GM18508 (cell line): ENCODE measurements around the gene AFF4.

ENCODE experiments used
- ATAC-seq: cut with Tn5 transposase; IDR thresholded peaks from one replicate; pipeline ENCODE4 v1.9.1; 2021; ENCODE audit warnings: moderate number of reproducible peaks; ENCODE audit not compliant: insufficient read depth, unreplicated experiment

AFF4 gene

DNA sequence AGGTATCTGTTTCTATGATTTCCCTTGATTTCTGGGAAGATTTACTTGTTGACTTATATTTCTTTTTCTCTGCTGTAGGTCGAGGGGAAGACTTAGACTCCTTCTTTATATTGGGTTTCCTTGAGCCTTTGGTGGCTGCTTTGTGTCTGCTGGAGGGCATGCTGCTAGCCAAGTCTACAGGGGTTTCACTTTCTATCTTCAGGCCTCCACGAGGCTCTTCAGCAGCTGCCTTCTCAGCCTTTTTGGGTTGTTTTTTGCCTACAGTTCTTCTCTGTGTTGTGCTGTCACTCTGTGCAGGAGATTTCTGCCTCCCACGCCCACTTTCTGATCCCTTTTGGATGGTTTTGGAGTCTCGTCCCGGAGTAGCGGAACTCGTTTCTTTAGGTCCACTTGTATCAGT lies 66.7 kb downstream of the AFF4 start:
- ATAC-seq: no peak

DNA sequence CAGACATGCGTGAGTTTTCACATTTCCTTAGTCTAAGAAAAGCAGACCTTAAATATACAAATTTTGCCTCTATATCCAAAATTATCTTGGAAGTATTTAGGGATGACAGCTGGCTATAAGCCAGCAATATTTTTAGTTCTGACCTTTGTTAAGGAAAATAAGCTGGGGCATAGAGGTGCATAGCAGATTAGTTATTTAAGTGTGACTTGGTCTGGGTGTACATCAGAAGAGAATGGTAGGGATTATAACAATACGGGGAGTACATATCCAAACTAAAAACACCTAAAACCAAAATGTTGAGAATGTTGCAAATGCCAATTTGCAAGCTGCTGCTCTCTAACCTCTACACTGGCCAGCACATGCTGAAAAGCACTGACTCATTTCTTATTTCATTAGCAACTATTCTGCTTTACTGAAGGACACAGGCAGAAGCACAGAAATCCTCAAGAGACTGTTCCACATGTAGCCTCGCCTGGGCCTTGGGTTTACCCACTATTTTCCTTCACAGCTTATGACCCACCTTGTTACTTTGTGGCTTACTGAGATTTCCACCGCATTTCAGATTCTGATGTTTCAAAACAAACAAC lies 67.6 kb downstream of the AFF4 start:
- ATAC-seq: no peak

DNA sequence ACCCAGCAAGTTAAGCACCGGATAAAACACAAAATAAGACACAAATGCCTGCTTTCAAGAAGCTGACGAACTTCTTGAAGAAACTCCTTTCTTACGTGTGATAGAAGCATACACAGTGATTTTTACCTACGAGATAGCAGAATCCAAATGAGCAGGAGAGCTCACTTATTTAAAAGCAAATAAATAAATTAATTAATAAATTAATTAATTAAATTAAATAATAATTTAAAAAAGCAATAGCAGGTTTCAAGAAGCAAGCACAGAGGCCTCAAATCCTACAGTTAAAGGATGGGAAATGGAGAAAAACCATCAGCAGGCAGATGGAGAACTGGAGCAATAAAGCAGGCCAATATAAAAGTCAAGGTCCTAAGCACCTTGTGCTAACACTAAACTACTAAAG lies 72.6 kb downstream of the AFF4 start:
- no peak for ATAC-seq

DNA sequence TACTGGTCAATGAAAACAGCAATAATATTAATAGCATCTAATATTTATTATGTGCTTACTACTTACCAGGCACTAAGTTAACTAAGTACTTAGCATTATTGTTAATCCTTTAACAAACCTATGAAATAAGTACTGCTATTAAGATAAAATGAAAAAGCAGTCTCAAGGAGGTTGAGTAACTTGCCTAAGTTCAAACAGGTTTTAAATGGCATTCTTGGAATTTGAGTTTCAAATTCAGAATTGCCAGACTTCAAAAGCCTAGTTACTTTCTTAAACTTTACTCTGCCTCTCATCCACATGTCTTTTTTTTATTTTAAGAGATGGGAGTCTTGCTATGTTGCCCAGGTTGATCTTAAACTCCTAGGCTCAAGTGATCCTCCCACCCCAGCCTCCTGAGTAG lies 73.9 kb downstream of the AFF4 start:
- ATAC-seq: no peak

DNA sequence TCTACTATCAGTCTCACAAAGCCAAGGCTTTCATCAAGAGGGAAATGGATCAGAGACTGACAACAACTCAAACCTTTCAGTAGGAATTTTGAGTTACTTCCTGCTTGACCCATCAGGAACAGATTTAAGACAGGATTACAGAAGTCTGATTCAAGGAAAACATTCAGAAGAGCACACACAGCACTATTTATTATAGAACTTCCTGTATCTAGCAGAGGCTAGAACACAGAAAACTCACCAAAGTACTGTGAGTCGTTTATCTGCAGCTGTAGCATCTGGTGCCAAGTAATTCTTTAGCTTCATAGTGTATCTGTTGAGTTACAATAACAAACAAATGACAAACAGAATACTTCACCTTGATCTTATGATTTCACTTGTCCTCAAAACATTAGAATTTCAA lies 76.2 kb downstream of the AFF4 start:
- no peak for ATAC-seq

DNA sequence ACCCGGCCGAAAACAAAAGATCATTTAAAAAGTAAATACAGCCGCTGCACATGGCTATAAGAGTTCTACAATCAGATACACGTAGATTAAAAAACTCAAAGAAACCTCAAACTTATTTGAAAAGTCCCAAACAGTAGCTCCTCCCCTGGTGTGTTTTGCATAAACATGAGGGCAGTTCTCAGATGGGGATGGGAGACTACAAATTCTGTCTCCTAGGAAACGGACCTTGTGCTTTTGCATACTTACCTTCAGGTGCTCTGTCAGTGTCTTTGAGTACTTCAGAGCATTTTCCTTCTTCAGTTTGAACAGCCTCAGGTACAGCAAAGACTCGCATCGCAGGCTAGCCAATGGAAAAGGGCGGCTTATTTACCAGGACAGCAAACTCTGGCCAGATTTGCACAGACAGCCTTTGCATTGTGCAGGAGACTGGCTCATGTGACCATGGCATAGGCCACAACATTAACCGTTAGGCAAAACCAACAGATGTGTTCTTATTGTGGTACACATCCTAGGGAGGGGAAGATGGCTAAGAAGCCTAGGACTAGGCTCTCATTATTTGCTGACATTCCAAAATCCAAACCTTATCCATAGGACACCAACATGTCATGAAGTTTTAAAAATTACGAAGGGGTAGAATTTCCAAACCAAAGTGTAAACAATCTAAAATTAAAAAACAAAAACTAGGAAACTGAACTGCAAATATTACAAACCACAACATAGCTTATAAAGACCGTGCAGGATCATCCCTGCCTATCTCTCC lies 77.2 kb downstream of the AFF4 start:
- ATAC-seq: no peak

DNA sequence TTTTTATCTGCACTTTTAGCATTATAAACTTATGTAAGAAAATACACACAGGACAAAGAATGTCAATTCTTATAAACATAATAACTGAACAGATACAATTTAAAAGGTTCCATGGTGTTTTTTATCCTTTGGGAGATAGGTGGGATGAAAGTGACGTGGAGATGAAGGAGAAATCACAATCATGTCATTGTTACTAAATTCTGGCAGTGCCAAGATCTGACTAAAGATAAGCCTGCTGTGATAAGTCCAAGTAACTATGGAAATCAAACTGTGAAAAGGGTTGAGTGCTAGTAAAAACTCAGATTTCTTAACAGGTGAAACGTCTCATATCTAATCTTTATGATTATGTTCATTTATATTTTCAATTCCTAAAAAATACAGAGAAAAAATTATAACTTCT lies 78.9 kb downstream of the AFF4 start:
- no peak for ATAC-seq

DNA sequence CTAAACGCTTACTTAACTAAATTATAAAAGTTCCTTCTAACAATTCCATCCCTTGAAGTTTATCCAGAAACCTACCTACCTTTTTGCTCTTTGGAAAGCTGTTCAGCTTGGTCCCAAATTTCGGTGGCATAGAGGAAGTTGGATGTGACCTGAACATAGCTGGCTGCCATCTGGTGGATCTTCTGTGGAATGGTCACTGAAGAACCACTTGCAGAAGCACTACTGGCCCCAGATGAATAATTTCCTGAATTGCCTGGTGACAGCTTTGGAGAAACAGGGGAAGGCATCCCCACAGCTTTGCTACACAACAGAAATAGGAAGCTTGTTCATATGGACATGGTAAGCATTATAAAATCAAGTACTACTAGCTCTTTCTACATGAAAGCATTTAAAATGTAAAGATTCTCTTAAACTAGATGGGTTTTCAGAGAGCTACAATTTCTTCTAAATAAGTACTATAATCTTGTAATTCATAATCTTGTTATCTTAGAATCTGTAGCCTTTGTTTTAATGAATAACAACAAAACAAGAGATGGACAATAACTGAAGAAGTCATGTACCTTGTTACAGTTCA lies 80.1 kb downstream of the AFF4 start:
- ATAC-seq: no peak

DNA sequence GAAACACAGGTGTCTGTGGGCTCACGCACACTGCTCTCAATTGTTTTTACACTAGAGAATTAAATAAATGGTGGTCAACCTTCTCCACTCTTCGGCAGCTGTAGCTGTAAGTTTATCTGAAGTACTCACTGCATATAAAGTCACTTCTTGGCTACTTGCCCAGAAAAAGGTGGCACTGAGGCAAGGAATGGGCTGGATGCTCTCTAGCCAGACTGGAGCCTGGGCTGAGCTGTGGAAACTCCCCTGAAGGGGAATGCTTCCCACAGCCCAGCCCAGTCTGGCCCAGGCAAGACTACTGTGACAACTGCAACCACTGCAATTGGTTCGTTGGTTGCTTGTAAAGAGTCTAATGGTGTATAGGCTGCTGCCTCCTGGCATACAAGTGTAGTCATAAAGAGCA lies 85.5 kb downstream of the AFF4 start:
- no peak for ATAC-seq

DNA sequence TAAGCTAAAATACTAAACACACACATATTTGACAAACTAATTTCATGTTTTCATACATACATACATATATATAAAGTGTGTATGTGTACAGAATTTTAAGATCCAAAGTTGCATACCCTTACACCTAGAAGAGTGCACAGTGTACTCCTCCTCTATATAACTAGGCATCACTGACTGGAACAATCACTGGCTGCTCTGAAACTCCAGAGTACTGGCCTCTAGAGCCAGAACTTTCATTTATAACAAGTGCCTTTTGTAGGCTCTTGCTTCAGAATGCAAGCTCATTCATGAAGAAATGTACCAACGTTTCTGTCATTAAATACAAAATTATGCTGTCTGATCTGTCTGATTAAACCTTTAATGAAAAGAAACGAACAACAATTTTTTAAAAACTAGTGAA lies 86.0 kb downstream of the AFF4 start:
- ATAC-seq: no peak

DNA sequence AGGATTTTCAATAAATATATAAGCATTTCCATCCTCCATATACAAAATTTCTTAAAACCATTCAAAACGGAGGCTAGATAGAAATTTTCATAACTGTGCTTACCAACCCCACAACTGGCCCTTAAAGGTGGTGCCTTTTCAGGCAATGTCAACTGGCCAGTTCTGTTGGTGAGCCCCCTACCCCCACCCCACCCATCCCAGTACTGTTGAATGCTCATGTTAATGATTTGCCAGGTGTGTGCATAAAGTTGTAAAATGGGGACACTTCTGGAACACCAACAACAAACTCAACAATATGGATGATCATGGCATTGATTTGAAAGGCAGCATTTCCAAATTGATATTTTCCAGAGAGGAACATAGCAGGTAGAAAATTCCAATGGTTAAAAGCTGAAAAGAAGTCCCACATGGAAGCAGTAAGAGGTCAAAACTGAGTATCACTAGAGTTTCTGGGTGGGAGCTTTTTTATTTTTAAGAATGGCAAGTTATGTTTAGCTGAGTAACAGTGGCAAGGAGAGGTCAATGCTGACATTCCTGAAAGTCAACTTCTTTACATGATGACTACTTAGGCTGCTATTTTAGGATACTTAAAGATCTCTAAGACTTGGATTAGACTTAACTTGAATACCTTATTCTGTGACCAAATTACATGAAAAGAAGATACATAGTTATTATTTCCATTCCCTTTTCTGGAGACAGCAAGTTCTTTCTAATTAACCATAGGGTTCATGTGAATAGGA lies 87.2 kb downstream of the AFF4 start:
- no peak for ATAC-seq

DNA sequence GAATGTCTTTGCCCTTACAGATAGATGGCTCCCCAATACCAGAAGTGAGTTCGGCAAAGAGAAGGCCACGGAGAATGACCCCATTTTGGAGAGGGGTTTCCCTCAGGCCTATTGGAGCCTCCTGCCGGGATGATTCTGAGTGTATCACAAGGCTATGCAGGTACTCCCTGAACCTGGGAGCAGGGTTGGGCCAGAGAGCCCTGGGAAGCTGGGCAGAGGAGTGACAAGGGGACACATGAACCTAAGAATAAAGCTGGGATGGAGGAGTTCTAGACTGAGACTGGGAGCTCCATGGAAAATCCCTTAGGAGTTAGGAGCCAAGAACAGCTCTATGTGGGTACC lies 89.5 kb downstream of the AFF4 start:
- ATAC-seq: no peak

DNA sequence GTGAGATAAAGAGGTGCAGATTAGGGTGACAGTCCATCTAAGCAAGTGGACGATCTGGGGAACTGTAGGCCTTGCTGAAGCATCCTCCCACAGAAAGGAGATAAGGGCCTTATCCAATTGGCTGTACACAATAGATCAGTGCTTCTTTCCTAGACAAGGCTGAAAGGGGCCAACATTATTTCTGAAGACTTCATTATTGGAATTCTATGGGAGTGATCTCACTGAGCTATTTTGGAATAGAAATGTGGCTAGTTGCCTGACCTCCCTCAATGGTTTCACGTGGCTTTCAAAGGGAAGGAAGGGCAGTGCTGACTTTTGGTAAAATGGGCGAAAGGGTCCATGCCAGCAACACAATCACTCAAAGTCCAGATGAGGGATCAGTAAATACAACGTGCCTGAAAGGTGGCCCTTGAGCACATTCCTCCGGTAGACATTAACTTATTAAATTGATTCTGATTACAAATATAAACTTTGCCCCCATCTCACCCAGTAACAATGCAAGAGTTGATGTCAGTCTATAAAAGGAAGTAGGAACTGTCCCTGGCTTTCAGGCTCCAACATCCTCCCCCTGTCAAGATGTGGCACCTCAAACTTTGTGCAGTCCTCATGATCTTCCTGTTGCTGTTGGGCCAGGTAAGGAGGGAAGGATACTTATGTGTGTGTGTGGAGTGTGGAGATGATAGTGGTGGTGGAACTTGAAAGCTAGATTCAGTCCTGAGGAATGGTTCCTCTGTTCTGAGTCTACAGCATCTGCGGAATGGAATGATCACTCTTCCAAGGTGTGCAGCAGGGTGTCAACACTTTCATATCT lies 90.1 kb downstream of the AFF4 start, which contains the start of gene LEAP2:
Gene LEAP2 (plus strand): TSS at position 550 of the 811 bp plus-strand sequence. CDS start 27 bp downstream, at position 577.
- no peak for ATAC-seq

DNA sequence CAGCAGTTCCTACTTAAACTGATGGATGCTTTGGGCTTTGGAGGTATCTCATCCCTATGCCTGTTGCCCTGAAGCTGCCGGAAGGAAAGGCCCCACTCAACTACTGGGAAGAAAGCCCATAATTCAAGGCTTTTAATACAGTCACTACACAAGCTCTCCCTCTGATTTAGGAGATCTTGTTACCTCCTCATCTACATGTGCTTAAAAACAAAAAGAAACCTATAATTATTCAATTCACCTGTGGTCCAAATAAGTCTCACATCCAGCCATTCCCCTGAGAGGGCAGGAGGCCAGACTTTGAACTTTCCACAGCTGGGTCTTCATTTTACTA lies 90.7 kb downstream of the AFF4 start:
- ATAC-seq: no peak

DNA sequence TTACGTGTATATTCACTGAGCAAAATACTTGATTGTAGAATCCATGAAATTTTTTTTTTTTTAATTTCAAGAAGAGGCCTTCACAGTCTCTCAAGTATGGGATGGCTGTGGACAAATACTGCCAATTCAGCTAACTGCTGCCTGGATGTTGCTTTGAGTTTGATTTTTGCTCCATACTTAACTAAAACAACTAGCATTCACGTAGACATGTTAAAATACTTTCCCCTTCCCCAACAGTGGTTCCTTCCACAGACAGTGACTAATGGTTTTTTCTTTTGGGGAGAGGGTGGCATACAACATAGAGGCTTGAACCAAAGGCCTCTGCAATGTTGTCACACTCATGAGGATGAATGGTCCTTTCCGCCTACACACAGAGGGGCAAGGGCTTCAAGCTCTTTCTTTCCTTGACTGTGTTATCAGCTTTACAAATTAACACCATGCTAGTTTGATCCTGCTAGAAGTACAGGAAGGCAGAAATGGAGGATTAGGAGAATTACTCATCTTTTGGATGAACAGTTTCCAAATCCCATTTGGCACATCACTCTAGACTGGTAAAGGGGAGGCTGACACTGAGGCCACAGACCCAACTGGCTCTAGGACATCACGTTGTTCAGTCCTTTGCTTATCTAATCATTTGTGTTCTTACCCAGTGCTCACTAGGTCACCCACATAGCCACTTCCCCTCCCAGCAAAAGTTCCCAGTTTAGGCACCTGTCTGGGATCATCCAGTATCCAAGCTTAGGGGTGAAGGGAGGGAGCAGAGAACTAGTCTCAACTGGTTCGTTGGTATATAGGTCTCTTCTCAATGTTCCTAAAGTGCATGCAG lies 91.8 kb downstream of the AFF4 start:
- no peak for ATAC-seq

DNA sequence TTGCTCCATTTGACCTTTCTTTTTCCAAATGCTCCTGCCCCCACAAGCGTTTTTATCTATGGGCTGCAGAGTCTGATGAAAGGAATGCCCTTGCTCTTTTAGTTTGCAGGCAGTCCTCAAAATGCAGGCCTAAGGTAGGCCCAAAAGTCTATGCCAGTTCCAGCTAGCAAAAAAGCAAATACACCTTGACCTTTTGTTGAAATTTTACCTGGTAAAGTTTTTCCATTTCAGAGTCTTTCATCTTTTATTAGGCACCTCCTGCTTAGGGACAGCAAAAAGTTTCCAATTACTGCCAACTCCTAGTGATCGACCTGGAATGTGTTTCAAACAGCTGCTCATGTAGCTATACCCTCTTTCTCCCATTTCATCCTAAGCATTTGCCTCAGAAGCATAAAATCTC lies 92.6 kb downstream of the AFF4 start:
- no peak for ATAC-seq

DNA sequence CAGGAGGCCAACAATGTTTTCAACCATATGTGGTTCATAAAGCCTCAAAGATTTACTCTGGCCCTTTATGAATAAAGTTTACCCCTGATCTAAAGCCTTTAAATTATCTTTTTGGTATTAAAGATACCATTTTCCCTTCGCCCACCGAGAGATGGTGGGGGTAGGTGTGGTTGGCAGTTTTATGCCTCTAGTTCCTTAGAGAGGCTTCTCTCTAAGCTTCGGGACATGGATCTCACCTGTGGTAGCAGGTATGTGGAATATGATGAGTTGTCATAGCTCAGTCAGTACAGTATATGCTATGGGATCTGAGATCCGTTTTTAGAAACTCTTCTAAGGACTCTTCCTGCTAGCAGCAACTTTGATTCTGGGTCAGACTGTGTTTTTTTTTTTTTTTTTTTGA lies 94.7 kb downstream of the AFF4 start:
- no peak for ATAC-seq

DNA sequence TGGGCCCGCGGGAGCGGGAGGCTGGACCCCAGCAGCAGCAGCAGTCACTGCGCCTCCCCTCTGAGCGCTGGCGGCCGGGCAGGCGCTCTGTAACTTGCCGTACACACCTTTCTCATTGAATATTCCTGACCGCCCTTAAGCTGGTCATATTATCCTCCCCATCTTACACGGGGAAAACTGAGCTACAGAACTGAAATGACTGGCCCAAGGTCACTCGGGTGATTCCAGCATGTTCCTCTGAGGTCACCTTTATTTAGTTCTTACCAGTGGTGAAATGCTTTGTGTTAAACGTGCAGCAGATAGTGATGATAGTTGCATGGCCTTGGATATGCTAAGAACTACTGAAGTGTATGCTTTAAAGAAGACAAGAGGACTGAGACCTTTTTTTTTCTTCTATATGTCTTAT lies 96.4 kb downstream of the AFF4 start:
- ATAC-seq: no peak

DNA sequence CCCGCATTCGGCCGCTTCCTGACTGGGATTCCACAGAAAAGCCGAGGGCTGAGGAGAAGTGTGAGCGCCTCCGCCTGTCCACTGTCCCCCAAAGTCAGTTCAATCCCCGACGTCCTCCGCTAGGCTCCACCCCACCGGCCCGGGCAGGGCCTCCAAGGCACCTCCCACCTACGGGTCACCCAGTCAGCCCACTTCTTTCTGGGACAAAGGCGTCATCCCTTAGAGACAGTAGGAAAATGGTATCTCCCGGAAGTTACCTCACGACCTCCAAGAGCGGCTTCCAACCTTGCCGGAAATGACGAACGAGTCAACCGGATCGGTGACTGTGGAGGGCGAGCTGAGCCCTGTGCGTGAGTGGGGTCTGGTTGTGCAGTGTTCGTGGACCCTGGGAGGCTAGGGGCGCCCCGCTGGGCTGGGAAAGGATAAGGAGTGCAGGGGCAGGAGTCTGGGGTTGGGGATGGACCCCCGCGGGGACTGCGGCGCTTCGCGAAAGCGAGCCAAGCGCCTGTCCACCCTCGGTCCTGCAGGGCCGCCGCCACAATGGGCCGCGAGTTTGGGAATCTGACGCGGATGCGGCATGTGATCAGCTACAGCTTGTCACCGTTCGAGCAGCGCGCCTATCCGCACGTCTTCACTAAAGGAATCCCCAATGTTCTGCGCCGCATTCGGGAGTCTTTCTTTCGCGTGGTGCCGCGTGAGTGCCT lies 96.9 kb downstream of the AFF4 start, which contains the start of the genes GDF9 and UQCRQ:
Gene GDF9 (minus strand): TSS at position 128 of the 704 bp plus-strand sequence. CDS start 1,936 bp downstream, outside the sequence.
Gene UQCRQ (plus strand): TSS at position 301 of the 704 bp plus-strand sequence. CDS start 240 bp downstream, at position 541.
- peak; percentile 95 for ATAC-seq
